ENCODE measurements around the gene RPL18A.

DNA sequence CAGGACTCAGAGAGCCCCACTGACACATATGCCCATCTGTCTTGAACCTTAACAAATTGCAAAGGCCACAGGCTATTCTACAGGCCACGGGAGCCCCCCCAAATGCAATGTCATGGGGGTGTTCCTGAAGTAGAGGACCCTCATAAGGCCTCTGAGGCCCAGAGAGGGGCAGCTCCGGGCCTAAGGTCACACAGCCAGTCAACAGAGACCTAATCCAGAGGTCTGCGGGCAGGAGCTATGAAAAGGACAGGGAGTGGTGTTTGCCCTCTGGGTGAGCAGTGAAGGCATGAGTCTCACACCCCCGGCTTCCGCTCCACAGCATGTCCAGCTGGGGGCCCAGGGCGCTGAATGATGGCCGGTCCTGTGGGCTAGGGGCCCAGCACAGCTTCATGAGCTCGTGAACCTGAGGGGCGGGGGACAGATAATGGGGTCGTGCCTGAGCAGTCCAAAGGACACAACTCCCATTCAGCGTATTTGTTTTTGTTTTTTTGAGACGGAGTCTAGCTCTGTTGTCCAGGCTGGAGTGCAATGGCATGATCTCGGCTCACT is 33.1 kb upstream of the RPL18A start:
- TF ChIP-seq, protein P1, sequence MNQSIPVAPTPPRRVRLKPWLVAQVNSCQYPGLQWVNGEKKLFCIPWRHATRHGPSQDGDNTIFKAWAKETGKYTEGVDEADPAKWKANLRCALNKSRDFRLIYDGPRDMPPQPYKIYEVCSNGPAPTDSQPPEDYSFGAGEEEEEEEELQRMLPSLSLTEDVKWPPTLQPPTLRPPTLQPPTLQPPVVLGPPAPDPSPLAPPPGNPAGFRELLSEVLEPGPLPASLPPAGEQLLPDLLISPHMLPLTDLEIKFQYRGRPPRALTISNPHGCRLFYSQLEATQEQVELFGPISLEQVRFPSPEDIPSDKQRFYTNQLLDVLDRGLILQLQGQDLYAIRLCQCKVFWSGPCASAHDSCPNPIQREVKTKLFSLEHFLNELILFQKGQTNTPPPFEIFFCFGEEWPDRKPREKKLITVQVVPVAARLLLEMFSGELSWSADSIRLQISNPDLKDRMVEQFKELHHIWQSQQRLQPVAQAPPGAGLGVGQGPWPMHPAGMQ (IDR thresholded peaks at IDR 0.05; ENCODE audit: borderline replicate concordance) = no peak
- TF ChIP-seq SIN3A (IDR thresholded peaks at IDR 0.05; ENCODE audit: low read depth, low read length) (no peak), MEF2B (IDR thresholded peaks at IDR 0.05; ENCODE audit: partially characterized antibody, poor library complexity, severe bottlenecking) (no peak), ZNF217 (IDR thresholded peaks at IDR 0.05) (no peak), POLR2A (IDR thresholded peaks at IDR 0.05; ENCODE audit: low read depth, low read length) (no peak), ESRRA (IDR thresholded peaks at IDR 0.05; ENCODE audit: low read length) (no peak), ASH2L (IDR thresholded peaks at IDR 0.05; ENCODE audit: borderline replicate concordance, low read depth) (no peak)
- TF ChIP-seq, protein P2, sequence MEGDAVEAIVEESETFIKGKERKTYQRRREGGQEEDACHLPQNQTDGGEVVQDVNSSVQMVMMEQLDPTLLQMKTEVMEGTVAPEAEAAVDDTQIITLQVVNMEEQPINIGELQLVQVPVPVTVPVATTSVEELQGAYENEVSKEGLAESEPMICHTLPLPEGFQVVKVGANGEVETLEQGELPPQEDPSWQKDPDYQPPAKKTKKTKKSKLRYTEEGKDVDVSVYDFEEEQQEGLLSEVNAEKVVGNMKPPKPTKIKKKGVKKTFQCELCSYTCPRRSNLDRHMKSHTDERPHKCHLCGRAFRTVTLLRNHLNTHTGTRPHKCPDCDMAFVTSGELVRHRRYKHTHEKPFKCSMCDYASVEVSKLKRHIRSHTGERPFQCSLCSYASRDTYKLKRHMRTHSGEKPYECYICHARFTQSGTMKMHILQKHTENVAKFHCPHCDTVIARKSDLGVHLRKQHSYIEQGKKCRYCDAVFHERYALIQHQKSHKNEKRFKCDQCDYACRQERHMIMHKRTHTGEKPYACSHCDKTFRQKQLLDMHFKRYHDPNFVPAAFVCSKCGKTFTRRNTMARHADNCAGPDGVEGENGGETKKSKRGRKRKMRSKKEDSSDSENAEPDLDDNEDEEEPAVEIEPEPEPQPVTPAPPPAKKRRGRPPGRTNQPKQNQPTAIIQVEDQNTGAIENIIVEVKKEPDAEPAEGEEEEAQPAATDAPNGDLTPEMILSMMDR (IDR thresholded peaks at IDR 0.05 in 2 of 3, conservative IDR thresholded peaks at IDR 0.05 in 1 of 3; ENCODE audit: control insufficient read depth in 2 of 3, extremely low read depth in 1 of 3, insufficient read depth in 1 of 3, low read depth in 3 of 3, low read length in 3 of 3) = no peak
